Neutrophil (primary cell): Measurements from ENCODE around the gene CD47.

Experiments
- H3K27ac ChIP-seq: fragments of 200-600 bp; sonication (generic); 2 replicates; pipeline ENCODE4 v1.5.1; 2016; ENCODE audit warnings: mild to moderate bottlenecking, moderate library complexity
- H3K27me3 ChIP-seq: fragments of 200-600 bp; sonication (generic); 2 replicates; pipeline ENCODE4 v1.6.0; 2016; ENCODE audit warnings: mild to moderate bottlenecking
- H3K36me3 ChIP-seq: fragments of 200-600 bp; sonication (generic); 2 replicates; pipeline ENCODE4 v1.5.1; 2017
- H3K4me1 ChIP-seq, 2 experiments: fragments of 200-600 bp in 1 of 2; sonication (generic) in 1 of 2; 1 replicate in 1 of 2; 2 replicates in 1 of 2; pipeline versions ENCODE4 v1.5.1 to v1.6.1; 2013 to 2016; ENCODE audit warnings: low read depth in 1 of 2, low read length in 1 of 2, mild to moderate bottlenecking in 1 of 2, moderate library complexity in 1 of 2; ENCODE audit not compliant: control insufficient read depth in 1 of 2, insufficient read depth in 1 of 2
- H3K4me3 ChIP-seq, 2 experiments: fragments of 200-600 bp in 1 of 2; sonication (generic) in 1 of 2; 1 replicate in 1 of 2; 2 replicates in 1 of 2; pipeline ENCODE4 v1.5.1; 2013 to 2016; ENCODE audit warnings: low read depth in 1 of 2, low read length in 1 of 2, mild to moderate bottlenecking in 1 of 2, moderate library complexity in 1 of 2
- H3K9me3 ChIP-seq: fragments of 200-600 bp; sonication (generic); 2 replicates; pipeline ENCODE4 v1.5.1; 2016
- TF ChIP-seq, protein P1 (sequence below): fragments of 200-600 bp; sonication (generic); IDR thresholded peaks from 2 replicates; pipeline ENCODE4 v1.5.1; 2016; ENCODE audit warnings: antibody characterized with exemption

Gene CD47

DNA sequence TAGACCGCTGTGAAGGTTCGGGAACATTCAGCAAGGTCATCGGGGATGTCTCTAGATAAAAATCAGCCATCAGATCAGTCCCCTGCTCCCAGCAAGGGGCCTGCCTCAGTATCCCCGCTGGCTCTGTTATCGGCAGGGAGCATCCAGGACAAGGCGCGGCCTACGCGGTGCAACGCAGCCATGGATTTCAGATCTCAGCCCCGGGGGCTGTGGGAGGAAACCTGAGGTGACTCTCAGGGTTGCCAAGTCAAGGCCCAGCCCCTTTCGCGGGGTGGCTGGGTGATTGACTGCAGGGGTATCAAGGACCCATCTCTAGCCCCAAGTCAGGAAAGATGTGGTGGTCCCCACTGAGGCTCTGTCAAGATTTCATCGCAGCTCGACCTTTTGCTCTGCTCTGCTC lies 23.1 kb upstream of the CD47 start:
- H3K27me3 ChIP-seq, result no peaks in the 10 kb centered on the region
- no peak overlapping the region for H3K4me3 ChIP-seq
- peaks cover 0 to 16% of the 10 kb centered on the region in 2 experiments for H3K4me1 ChIP-seq
- H3K27ac ChIP-seq, result no peak overlapping the region
- H3K9me3 ChIP-seq, result no peaks in the 10 kb centered on the region
- TF ChIP-seq, protein P1, sequence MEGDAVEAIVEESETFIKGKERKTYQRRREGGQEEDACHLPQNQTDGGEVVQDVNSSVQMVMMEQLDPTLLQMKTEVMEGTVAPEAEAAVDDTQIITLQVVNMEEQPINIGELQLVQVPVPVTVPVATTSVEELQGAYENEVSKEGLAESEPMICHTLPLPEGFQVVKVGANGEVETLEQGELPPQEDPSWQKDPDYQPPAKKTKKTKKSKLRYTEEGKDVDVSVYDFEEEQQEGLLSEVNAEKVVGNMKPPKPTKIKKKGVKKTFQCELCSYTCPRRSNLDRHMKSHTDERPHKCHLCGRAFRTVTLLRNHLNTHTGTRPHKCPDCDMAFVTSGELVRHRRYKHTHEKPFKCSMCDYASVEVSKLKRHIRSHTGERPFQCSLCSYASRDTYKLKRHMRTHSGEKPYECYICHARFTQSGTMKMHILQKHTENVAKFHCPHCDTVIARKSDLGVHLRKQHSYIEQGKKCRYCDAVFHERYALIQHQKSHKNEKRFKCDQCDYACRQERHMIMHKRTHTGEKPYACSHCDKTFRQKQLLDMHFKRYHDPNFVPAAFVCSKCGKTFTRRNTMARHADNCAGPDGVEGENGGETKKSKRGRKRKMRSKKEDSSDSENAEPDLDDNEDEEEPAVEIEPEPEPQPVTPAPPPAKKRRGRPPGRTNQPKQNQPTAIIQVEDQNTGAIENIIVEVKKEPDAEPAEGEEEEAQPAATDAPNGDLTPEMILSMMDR, result no peak
- H3K36me3 ChIP-seq, result no peaks in the 10 kb centered on the region

GRCh38 chr3:108110934-108111333 lies 20.1 kb upstream of the CD47 start:
- no peak overlapping the region for H3K27ac ChIP-seq
- TF ChIP-seq, protein P1, result no peak
- H3K9me3 ChIP-seq, result no peaks in the 10 kb centered on the region

GRCh38 chr3:108108416-108108815 lies 17.6 kb upstream of the CD47 start:
- TF ChIP-seq, protein P1, result no peak
- H3K9me3 ChIP-seq, result no peaks in the 10 kb centered on the region
- no peaks in the 10 kb centered on the region for H3K27me3 ChIP-seq
- no peak overlapping the region for H3K27ac ChIP-seq
- H3K4me3 ChIP-seq, result no peak overlapping the region
- no peaks in the 10 kb centered on the region for H3K36me3 ChIP-seq
- H3K4me1 ChIP-seq, result peaks cover 15% of the 10 kb centered on the region in 2 experiments

More at GRCh38 chr3:108110934-108111333, 20.1 kb upstream of the CD47 start:
- Histone ChIP-seq H3K27me3 (no peaks in the 10 kb centered on the region), H3K4me3 (no peak overlapping the region), H3K36me3 (no peaks in the 10 kb centered on the region), H3K4me1 (peaks cover 0 to under 1% of the 10 kb centered on the region in 2 experiments)

- no peaks in the 10 kb centered on the region for H3K36me3 ChIP-seq
- H3K27ac ChIP-seq, result no peak overlapping the region
- peaks cover 34 to 35% of the 10 kb centered on the region in 2 experiments for H3K4me1 ChIP-seq
- H3K9me3 ChIP-seq, result no peaks in the 10 kb centered on the region
- H3K27me3 ChIP-seq, result no peaks in the 10 kb centered on the region
- H3K4me3 ChIP-seq, result no peak overlapping the region
- TF ChIP-seq, protein P1, result no peak
These were observed 15.6 kb upstream of the CD47 start for GRCh38 chr3:108106449-108106848.

DNA sequence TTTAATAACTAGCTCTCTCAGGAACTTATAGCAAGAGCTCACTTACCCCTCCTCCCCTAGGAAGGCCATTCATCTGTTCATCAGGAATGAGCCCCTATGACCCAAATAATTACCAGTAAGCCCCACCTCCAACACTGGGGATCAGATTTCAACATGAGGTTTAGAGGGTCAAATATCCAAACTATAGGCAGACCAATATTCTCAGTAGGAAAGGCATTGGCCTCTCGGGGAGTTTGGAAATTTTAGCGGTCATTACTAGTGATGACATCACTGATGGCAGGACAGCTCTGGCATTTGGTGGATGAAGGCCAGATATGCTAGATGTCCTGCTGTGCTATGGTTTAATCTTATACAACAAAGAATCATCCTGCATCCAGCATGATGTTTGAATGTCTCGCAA lies 15.2 kb upstream of the CD47 start:
- no peak overlapping the region for H3K4me3 ChIP-seq
- H3K27me3 ChIP-seq, result no peaks in the 10 kb centered on the region
- TF ChIP-seq, protein P1, result no peak
- H3K4me1 ChIP-seq, result peaks cover 38 to 39% of the 10 kb centered on the region in 2 experiments
- no peak overlapping the region for H3K27ac ChIP-seq
- H3K9me3 ChIP-seq, result no peaks in the 10 kb centered on the region
- H3K36me3 ChIP-seq, result no peaks in the 10 kb centered on the region
